Muscle layer of duodenum (tissue), 2 donors: ENCODE measurements around the gene PACS1.

Experiments
- H3K27ac ChIP-seq: one replicate; pipeline ENCODE4 v1.7.0; 2013; ENCODE audit warnings: mild to moderate bottlenecking, low read length
- H3K27me3 ChIP-seq: one replicate; pipeline ENCODE4 v1.7.0; 2013; ENCODE audit warnings: low read depth, mild to moderate bottlenecking, control low read depth, low read length
- H3K36me3 ChIP-seq, 2 donors: one replicate each; pipeline ENCODE4 v1.7.0; 2013; ENCODE audit warnings: low read length in 2 of 2, control low read depth in 1 of 2, mild to moderate bottlenecking in 1 of 2; ENCODE audit not compliant: insufficient read depth in 2 of 2, control insufficient read depth in 1 of 2
- H3K4me1 ChIP-seq, 2 donors: one replicate each; pipeline ENCODE4 v1.7.0; 2013; ENCODE audit warnings: low read length in 2 of 2, mild to moderate bottlenecking in 2 of 2, control low read depth in 1 of 2, moderate library complexity in 1 of 2; ENCODE audit not compliant: insufficient read depth in 2 of 2, control insufficient read depth in 1 of 2
- H3K4me3 ChIP-seq, 2 donors: one replicate each; pipeline ENCODE4 v1.7.0; 2013; ENCODE audit warnings: low read length in 2 of 2, low read depth in 1 of 2, mild to moderate bottlenecking in 1 of 2
- H3K9me3 ChIP-seq, 2 donors: one replicate each; pipeline ENCODE4 v1.7.0; 2013; ENCODE audit warnings: low read length in 2 of 2, control low read depth in 1 of 2, mild to moderate bottlenecking in 1 of 2; ENCODE audit not compliant: control insufficient read depth in 1 of 2
- donor health status: healthy.

PACS1 gene

DNA sequence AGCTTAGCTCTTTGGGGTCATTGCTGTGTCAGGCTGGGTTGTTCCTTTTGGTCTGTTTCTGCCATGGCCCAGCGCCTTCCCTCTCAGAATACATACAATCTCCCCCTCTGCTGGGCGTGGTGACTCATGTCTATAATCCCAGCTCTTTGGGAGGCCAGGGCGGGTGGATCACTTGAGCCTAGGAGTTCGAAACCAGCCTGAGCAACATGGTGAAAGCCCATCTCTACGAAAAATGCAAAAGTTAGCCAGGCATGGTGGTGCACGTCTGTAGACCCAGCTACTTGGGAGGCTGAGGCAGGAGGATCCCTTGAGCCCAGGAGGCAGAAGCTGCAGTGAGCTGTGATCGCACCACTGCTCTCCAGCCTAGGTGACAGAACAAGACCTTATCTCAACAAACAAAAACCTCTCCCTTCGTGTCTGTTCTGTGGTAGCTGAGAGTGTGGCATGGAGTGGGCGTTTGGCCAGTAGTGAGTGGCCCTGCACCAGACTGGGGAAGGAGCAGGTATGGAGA is 151.7 kb downstream of the PACS1 start:
- H3K9me3 ChIP-seq = no peaks in the 10 kb centered on the region
- H3K36me3 ChIP-seq = peaks cover 31 to 61% of the 10 kb centered on the region in 2 donors
- H3K27ac ChIP-seq = peak overlapping the region; percentile 29
- no peak overlapping the region for H3K4me3 ChIP-seq
- no peaks in the 10 kb centered on the region for H3K4me1 ChIP-seq
- H3K27me3 ChIP-seq = no peaks in the 10 kb centered on the region

GRCh38 chr11:66222358-66223149 is 152.5 kb downstream of the PACS1 start:
- H3K27ac ChIP-seq = peak overlapping the region; percentile 29
- H3K36me3 ChIP-seq = peaks cover 25 to 56% of the 10 kb centered on the region in 2 donors
- H3K9me3 ChIP-seq = no peaks in the 10 kb centered on the region
- no peak overlapping the region for H3K4me3 ChIP-seq
- no peaks in the 10 kb centered on the region for H3K4me1 ChIP-seq
- H3K27me3 ChIP-seq = no peaks in the 10 kb centered on the region

DNA sequence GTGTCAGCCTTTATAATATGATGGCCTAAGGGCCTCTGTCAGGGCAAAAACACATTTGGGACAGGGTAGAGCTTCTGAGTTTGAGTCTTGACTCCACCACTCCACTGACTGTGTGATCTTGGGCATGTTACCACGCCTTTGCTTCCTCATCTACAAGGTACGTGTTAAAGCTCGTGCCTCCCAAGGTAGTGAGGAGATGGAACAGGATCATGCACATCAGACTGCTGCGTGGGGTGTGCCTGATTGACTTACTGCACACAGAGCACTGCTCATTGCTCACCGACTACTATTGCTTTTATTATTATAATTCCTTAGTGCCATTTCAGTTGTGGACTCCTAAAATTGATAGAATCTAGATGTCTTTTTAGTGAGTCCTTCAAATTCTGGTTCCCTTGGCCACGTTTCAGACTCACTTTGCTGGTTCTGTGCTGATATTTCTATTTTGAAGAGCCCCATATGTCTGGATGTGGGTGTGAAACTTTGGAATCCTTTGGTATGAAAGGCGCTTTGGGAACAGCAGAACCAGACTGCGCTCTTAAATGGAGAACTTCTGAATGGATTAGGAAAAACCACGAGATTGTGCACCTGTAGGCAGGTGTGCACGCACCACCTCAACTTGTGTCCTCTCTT is 154.3 kb downstream of the PACS1 start:
- H3K27ac ChIP-seq = no peak overlapping the region
- H3K36me3 ChIP-seq = peaks cover 27 to 51% of the 10 kb centered on the region in 2 donors
- H3K4me3 ChIP-seq = no peak overlapping the region
- H3K4me1 ChIP-seq = no peaks in the 10 kb centered on the region
- no peaks in the 10 kb centered on the region for H3K27me3 ChIP-seq
- no peaks in the 10 kb centered on the region for H3K9me3 ChIP-seq

GRCh38 chr11:66225066-66225465 is 155.0 kb downstream of the PACS1 start:
- Histone ChIP-seq H3K27ac (no peak overlapping the region), H3K36me3 (peaks cover 20 to 45% of the 10 kb centered on the region in 2 donors), H3K4me3 (no peak overlapping the region), H3K27me3 (no peaks in the 10 kb centered on the region), H3K9me3 (no peaks in the 10 kb centered on the region), H3K4me1 (no peaks in the 10 kb centered on the region)

DNA sequence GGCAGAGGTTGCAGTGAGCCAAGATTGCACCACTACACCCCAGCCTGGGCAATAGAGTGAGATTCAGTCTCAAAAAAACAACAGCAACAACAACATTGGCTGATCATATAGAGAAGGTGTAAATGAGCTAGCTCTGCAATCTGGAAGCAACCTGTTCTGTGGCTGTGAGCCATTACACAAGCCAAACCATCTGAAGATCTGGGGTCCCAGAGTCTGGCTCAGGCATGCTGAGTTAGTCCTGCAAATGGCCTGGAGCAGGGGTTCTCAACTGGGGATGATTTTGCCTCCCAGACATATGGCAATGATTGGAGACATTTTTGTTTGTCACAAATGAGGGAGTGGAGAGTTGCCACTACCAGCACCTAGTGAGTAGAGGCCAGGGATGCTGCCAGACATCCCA is 156.0 kb downstream of the PACS1 start:
- Histone ChIP-seq H3K9me3 (no peaks in the 10 kb centered on the region), H3K27me3 (no peaks in the 10 kb centered on the region), H3K4me1 (no peaks in the 10 kb centered on the region), H3K27ac (no peak overlapping the region), H3K36me3 (peaks cover 16 to 45% of the 10 kb centered on the region in 2 donors), H3K4me3 (no peak overlapping the region)

DNA sequence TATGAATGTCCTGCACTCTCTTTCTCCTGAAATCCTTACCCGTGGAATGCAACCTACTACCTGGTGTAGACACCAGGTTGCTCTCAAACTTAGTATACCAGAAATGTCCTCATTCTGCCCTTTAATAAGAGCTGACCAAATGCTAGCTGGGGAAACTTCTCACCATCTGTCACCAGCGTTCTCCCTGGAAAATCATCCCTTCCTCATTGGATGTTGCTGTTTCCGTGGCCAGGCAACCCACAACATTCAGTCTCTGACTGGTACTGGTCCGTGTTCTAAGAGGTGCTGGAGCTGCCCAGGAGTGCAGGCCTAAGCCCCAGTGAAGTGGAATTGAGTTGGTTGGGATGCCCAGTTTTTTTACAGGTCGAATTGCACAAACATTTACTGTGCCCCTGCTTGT is 157.6 kb downstream of the PACS1 start:
- Histone ChIP-seq H3K4me3 (no peak overlapping the region), H3K27me3 (no peaks in the 10 kb centered on the region), H3K36me3 (peaks cover 27 to 59% of the 10 kb centered on the region in 2 donors), H3K9me3 (no peaks in the 10 kb centered on the region), H3K4me1 (no peaks in the 10 kb centered on the region), H3K27ac (no peak overlapping the region)

DNA sequence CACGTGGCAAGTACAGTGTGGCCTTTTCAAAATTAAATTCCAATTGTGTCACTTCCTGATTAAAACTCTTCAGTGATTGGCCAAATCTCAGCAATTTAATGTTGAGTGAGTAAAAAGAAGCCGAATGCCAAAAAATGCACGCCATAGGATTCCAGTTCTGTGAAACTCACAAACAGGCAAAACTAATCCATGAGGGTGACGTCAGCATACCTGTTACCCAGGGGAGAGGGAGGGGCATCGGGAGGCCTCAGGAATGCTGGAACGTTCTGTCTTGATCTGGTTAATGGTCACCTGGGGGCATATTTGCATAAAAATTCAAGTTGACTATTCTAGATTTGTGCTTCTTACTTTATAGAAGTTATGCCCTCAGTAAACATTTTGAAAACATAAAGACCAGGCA is 158.4 kb downstream of the PACS1 start:
- H3K9me3 ChIP-seq = no peaks in the 10 kb centered on the region
- H3K27ac ChIP-seq = no peak overlapping the region
- no peak overlapping the region for H3K4me3 ChIP-seq
- H3K4me1 ChIP-seq = no peaks in the 10 kb centered on the region
- H3K27me3 ChIP-seq = no peaks in the 10 kb centered on the region
- peaks cover 27 to 67% of the 10 kb centered on the region in 2 donors for H3K36me3 ChIP-seq

- Histone ChIP-seq H3K36me3 (peaks cover 27 to 70% of the 10 kb centered on the region in 2 donors), H3K4me3 (no peak overlapping the region), H3K9me3 (no peaks in the 10 kb centered on the region)
These were observed 160.1 kb downstream of the PACS1 start for GRCh38 chr11:66230156-66230555.

DNA sequence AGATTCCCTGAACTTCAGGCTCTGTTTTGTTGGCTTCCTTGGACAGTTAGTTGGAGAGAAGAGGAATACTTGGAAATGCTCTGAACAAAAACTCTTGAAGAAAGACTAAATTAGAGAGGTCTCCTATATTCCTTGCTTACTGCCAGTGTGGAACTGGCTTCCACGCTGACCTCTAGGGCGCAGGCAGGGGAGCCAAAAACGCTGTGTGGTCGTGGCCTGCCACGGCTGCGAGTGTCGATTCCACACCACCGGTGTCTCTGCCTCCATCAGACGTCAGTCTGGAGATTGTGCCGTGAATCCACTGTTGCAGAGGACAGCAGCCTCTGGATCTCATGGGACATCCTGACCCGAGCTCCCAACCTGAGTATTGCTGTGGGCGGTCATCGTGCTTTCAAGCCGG is 160.9 kb downstream of the PACS1 start:
- H3K9me3 ChIP-seq = no peaks in the 10 kb centered on the region
- no peaks in the 10 kb centered on the region for H3K4me1 ChIP-seq
- H3K4me3 ChIP-seq = no peak overlapping the region
- H3K27ac ChIP-seq = no peak overlapping the region
- peaks cover 35 to 72% of the 10 kb centered on the region in 2 donors for H3K36me3 ChIP-seq
- H3K27me3 ChIP-seq = no peaks in the 10 kb centered on the region

More at GRCh38 chr11:66230156-66230555, 160.1 kb downstream of the PACS1 start:
- Histone ChIP-seq H3K4me1 (no peaks in the 10 kb centered on the region), H3K27me3 (no peaks in the 10 kb centered on the region), H3K27ac (no peak overlapping the region)

DNA sequence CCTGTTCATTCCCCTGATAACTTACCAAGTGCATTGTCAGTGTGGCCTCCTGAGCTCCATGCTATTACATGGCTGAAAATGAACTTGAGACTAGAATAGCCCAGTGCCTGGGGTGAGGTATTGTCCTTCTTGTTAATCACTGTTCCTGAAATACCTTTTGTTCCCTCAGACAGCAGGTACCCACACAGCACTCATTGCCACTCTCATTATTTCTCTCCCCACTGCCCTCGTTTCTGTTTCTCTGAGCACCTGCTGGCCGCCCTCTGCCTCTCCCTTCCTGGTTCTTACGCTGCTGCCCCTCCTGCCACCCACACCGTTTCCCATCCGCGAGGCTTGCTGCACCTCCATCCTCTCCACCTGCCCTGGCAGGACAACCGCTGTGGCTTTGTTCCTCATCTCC is 161.5 kb downstream of the PACS1 start:
- H3K36me3 ChIP-seq = peaks cover 39 to 76% of the 10 kb centered on the region in 2 donors
- H3K27me3 ChIP-seq = no peaks in the 10 kb centered on the region

GRCh38 chr11:66232769-66233168 is 162.7 kb downstream of the PACS1 start:
- no peaks in the 10 kb centered on the region for H3K9me3 ChIP-seq
- H3K4me1 ChIP-seq = no peaks in the 10 kb centered on the region
- no peak overlapping the region for H3K27ac ChIP-seq
- H3K27me3 ChIP-seq = no peaks in the 10 kb centered on the region
- no peak overlapping the region for H3K4me3 ChIP-seq
- H3K36me3 ChIP-seq = peaks cover 40 to 75% of the 10 kb centered on the region in 2 donors

More for the DNA sequence above, 161.5 kb downstream of the PACS1 start:
- Histone ChIP-seq H3K27ac (no peak overlapping the region), H3K4me3 (no peak overlapping the region), H3K4me1 (no peaks in the 10 kb centered on the region), H3K9me3 (no peaks in the 10 kb centered on the region)
